SJCRH30 (cell line): Measurements from ENCODE around the gene LSM14B. TPM values are rescaled to one million over a fixed set of nuclear protein-coding genes. Genes with fewer than 3 reads are reported as not detected.
A peak's percentile ranks its signal among the peaks of the same experiment; 100 is the strongest.
"Not testable (repeated sequence)": the region's sequence is repeated elsewhere in the genome, so short reads cannot be mapped to it uniquely, and the experiment has no call there.

Experiments
- DNase-seq, 2 experiments: peaks; one replicate each; pipeline ENCODE4 v3.0.0-alpha.2; 2015 to 2020
- H3K27ac ChIP-seq: fragments of 250-450 bp; sonication (Bioruptor Pico); 2 replicates; pipeline ENCODE4 v1.5.1; 2020; ENCODE audit warnings: mild to moderate bottlenecking, moderate library complexity
- H3K27me3 ChIP-seq: fragments of 250-450 bp; sonication (Bioruptor Pico); 2 replicates; pipeline ENCODE4 v1.5.1; 2020; ENCODE audit warnings: mild to moderate bottlenecking, moderate library complexity
- H3K36me3 ChIP-seq: fragments of 250-450 bp; sonication (Bioruptor Pico); 2 replicates; pipeline ENCODE4 v1.5.1; 2020; ENCODE audit warnings: mild to moderate bottlenecking, moderate library complexity
- H3K4me1 ChIP-seq: fragments of 250-450 bp; sonication (Bioruptor Pico); 2 replicates; pipeline ENCODE4 v1.5.1; 2020; ENCODE audit warnings: mild to moderate bottlenecking, moderate library complexity
- H3K4me3 ChIP-seq: fragments of 250-450 bp; sonication (Bioruptor Pico); 2 replicates; pipeline ENCODE4 v1.5.1; 2020; ENCODE audit warnings: mild to moderate bottlenecking, moderate library complexity
- H3K9me3 ChIP-seq: fragments of 250-450 bp; sonication (Bioruptor Pico); replicated peaks from 2 replicates; pipeline ENCODE4 v1.5.1; 2020; ENCODE audit warnings: mild to moderate bottlenecking, moderate library complexity
- total RNA-seq: library from RNA; depleted of rRNA; stranded (reverse); fragments of >200 nt; shearing (Covaris generic); gene quantifications from 2 replicates; pipeline ENCODE4 v1.2.3, GENCODE V29; 2014

Gene LSM14B
- total RNA-seq, 1 experiment from 2014 or later: 146 TPM

- peaks cover 39% of the 10 kb centered on the region for H3K36me3 ChIP-seq
- peak within 1 kb of the TSS; percentile 99 for H3K4me3 ChIP-seq
- H3K4me1 ChIP-seq: peaks cover 13% of the 10 kb centered on the region
- no peaks in the 10 kb centered on the region for H3K9me3 ChIP-seq
- DNase-seq: peak; percentile 93 to 97
- peak within 1 kb of the TSS; percentile 70 for H3K27ac ChIP-seq
- no peaks in the 10 kb centered on the region for H3K27me3 ChIP-seq
These were observed 21.0 kb downstream of the LSM14B start, which contains the start of the genes PSMA7 and SS18L1 for GRCh38 chr20:62143081-62143956. PSMA7 (minus strand) TSS chr20:62143394; CDS start chr20:62143303, 91 bp downstream. SS18L1 (plus strand) TSS chr20:62143769; CDS start chr20:62143821, 52 bp downstream.

GRCh38 chr20:62143957-62144825 lies 21.9 kb downstream of the LSM14B start:
- peak; percentile 85 to 87 for DNase-seq
- H3K9me3 ChIP-seq: no peaks in the 10 kb centered on the region
- no peaks in the 10 kb centered on the region for H3K27me3 ChIP-seq
- peak overlapping the region; percentile 99 for H3K4me3 ChIP-seq
- peak overlapping the region; percentile 20; the same call in 1 of the 2 replicates for H3K27ac ChIP-seq
- peaks cover 31% of the 10 kb centered on the region for H3K36me3 ChIP-seq
- peaks cover 13% of the 10 kb centered on the region for H3K4me1 ChIP-seq

DNA sequence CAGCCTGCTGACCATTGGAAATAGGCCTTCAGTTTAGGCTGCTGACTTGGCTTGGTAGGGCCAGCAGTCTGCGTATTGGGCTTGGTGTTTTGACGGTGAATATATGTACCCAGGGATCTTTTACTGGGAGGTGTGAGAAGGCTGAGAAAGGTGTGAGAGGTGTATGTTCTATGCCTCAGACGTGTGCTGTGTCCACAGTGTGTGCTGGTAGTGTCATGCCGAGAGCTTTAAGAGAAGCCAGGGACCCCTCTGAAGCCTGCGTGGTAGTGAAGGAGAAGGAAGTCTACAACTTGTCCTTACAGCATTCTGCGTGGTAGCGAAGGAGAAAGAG lies 23.4 kb downstream of the LSM14B start:
- Histone ChIP-seq H3K27ac (no peak overlapping the region), H3K36me3 (peaks cover 19% of the 10 kb centered on the region), H3K9me3 (no peaks in the 10 kb centered on the region), H3K27me3 (no peaks in the 10 kb centered on the region), H3K4me3 (no peak overlapping the region), H3K4me1 (peaks cover 13% of the 10 kb centered on the region)
- DNase-seq: no peak

DNA sequence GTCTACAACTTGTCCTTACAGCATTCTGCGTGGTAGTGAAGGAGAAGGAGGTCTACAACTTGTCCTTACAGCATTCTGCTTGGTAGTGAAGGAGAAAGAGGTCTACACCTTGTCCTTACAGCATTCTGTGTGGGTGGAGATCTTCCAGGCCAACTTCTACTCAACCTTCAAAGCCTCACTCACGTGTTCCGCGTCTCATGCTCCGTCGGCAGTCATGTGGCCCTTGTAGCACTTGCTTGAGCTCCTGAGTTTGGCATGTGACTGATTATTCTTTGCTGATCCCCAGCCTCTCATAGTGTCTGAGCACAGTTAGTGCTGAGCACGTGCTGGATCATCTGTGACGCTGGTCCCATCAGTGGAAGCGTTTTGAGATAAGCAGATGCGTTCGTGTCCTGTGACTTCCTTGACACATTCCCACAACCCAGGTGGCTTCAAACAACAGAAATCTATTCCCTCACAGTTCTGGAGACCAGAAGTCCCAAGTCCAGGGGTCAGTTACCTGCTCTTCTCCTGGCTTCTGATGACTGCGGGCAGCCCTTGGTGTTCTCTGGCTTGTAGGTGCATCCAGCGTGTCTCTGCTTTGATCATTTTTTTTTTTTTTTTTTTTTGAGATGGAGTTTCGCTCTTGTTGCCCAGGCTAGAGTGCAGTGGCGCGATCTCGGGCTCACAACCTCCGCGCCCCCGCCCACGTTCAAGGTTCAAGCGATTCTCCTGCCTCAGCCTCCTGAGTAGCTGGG lies 23.9 kb downstream of the LSM14B start:
- H3K27ac ChIP-seq: no peak overlapping the region

DNA sequence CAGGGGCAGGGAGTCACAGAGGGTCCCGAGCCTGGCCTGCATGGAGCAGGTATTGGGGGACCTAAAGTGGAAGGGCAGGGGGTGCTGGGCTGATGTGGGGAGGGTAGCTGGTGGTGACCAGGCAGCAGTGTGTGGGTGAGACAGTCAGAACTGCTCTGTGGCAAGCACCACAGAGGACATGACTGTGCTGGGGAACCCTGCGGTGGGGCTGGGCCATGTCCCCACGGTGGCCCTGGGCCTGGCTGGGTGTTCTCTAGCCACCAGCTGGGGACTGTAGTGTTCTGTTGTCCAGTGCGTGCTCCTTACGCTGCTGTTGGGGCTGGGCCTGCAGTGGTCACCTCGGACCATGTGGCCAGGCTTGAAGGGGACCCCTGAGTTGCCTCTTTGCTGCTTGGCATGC lies 24.9 kb downstream of the LSM14B start:
- peaks cover 22% of the 10 kb centered on the region for H3K36me3 ChIP-seq
- no peak for DNase-seq
- no peaks in the 10 kb centered on the region for H3K27me3 ChIP-seq
- no peak overlapping the region for H3K27ac ChIP-seq
- no peaks in the 10 kb centered on the region; the same call in 1 of the 2 replicates for H3K9me3 ChIP-seq
- peaks cover 7% of the 10 kb centered on the region for H3K4me1 ChIP-seq
- no peak overlapping the region for H3K4me3 ChIP-seq

More for the DNA sequence above, 23.9 kb downstream of the LSM14B start:
- Histone ChIP-seq H3K4me3 (no peak overlapping the region), H3K36me3 (peaks cover 21% of the 10 kb centered on the region), H3K9me3 (no peaks in the 10 kb centered on the region), H3K27me3 (no peaks in the 10 kb centered on the region), H3K4me1 (peaks cover 13% of the 10 kb centered on the region)
- no peak for DNase-seq

GRCh38 chr20:62147528-62147927 lies 25.3 kb downstream of the LSM14B start:
- H3K9me3 ChIP-seq: no peaks in the 10 kb centered on the region; the same call in 1 of the 2 replicates
- no peak overlapping the region for H3K27ac ChIP-seq
- DNase-seq: no peak
- H3K4me1 ChIP-seq: peaks cover 7% of the 10 kb centered on the region
- H3K36me3 ChIP-seq: peaks cover 26% of the 10 kb centered on the region
- H3K27me3 ChIP-seq: no peaks in the 10 kb centered on the region
- no peak overlapping the region for H3K4me3 ChIP-seq

GRCh38 chr20:62148383-62148782 lies 26.1 kb downstream of the LSM14B start:
- DNase-seq, H3K4me1 ChIP-seq, H3K27ac ChIP-seq, H3K4me3 ChIP-seq, H3K27me3 ChIP-seq, H3K9me3 ChIP-seq: not testable (repeated sequence)
- peaks cover 34% of the 10 kb centered on the region for H3K36me3 ChIP-seq

GRCh38 chr20:62148908-62149314 lies 26.6 kb downstream of the LSM14B start:
- Histone ChIP-seq H3K4me3 (no peak overlapping the region), H3K4me1 (peaks cover 7% of the 10 kb centered on the region), H3K9me3 (peaks cover 3% of the 10 kb centered on the region; the same call in 1 of the 2 replicates), H3K27me3 (no peaks in the 10 kb centered on the region), H3K27ac (no peak overlapping the region), H3K36me3 (peaks cover 40% of the 10 kb centered on the region)
- DNase-seq: no peak

- Histone ChIP-seq H3K27ac (no peak overlapping the region), H3K4me1 (peaks cover 5% of the 10 kb centered on the region), H3K36me3 (peaks cover 48% of the 10 kb centered on the region), H3K4me3 (no peak overlapping the region), H3K9me3 (peaks cover 3% of the 10 kb centered on the region; the same call in 1 of the 2 replicates), H3K27me3 (no peaks in the 10 kb centered on the region)
- no peak for DNase-seq
These were observed 27.4 kb downstream of the LSM14B start for GRCh38 chr20:62149532-62150309.

GRCh38 chr20:62150310-62150575 lies 28.0 kb downstream of the LSM14B start:
- Histone ChIP-seq H3K27ac (no peak overlapping the region), H3K4me1 (peaks cover under 1% of the 10 kb centered on the region; the same call in 1 of the 2 replicates), H3K27me3 (no peaks in the 10 kb centered on the region), H3K4me3 (no peak overlapping the region), H3K36me3 (peaks cover 51% of the 10 kb centered on the region), H3K9me3 (peaks cover 3% of the 10 kb centered on the region; the same call in 1 of the 2 replicates)
- DNase-seq: no peak

DNA sequence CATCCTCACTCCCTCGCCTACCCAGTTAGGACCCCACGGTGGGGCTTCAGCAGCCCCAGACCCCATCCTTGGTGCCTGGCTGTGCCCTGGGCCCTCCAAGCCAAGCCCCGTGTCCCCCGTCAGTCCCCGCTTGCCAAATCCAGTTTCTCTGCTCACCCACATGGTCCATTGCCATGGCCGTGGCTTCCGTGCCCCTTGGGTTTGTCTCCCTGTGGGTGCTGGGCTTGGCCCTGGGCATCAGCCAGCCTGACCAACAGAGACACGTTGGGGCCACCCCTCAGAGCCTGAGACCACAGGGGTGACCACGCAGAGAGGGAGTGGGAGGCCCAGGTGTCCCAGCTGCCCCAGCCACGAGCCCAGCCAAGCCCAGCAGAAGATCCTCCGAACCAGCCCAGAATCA lies 28.9 kb downstream of the LSM14B start:
- no peaks in the 10 kb centered on the region for H3K27me3 ChIP-seq
- no peak overlapping the region for H3K27ac ChIP-seq
- H3K4me3 ChIP-seq: no peak overlapping the region
- H3K4me1 ChIP-seq: peaks cover 7% of the 10 kb centered on the region; the same call in 1 of the 2 replicates
- peaks cover 50% of the 10 kb centered on the region for H3K36me3 ChIP-seq
- no peak for DNase-seq
- peaks cover 3% of the 10 kb centered on the region; the same call in 1 of the 2 replicates for H3K9me3 ChIP-seq

- no peak for DNase-seq
- Histone ChIP-seq H3K9me3 (peaks cover 3% of the 10 kb centered on the region; the same call in 1 of the 2 replicates), H3K27me3 (no peaks in the 10 kb centered on the region), H3K36me3 (peaks cover 49% of the 10 kb centered on the region), H3K4me3 (no peak overlapping the region), H3K27ac (no peak overlapping the region), H3K4me1 (peaks cover 7% of the 10 kb centered on the region; the same call in 1 of the 2 replicates)
These were observed 29.6 kb downstream of the LSM14B start for GRCh38 chr20:62151835-62152364.

- H3K27me3 ChIP-seq: no peaks in the 10 kb centered on the region
- no peak overlapping the region for H3K27ac ChIP-seq
- no peak overlapping the region for H3K4me3 ChIP-seq
- H3K9me3 ChIP-seq: peaks cover 3% of the 10 kb centered on the region; the same call in 1 of the 2 replicates
- no peak for DNase-seq
- peaks cover 68% of the 10 kb centered on the region for H3K36me3 ChIP-seq
- H3K4me1 ChIP-seq: peaks cover 7% of the 10 kb centered on the region; the same call in 1 of the 2 replicates
These were observed 33.4 kb downstream of the LSM14B start for GRCh38 chr20:62155428-62156253.
